HL-60/S4 treated with phorbol 12-myristate 13-acetate at 8.2 ng/mL for 4 days and 3 days (cell line): ENCODE measurements around the gene GSTM5.
"Not testable (repeated sequence)": the region's sequence is repeated elsewhere in the genome, so short reads cannot be mapped to it uniquely, and the experiment has no call there.

Experiments used
- in situ Hi-C: fragments of 300-500 bp; cut with MboI; formaldehyde crosslinking; loops from 2 replicates; pipeline ENCODE4 v1.15.0; 2022; ENCODE audit warnings: low sequenced_read_pairs

The GSTM5 gene

DNA sequence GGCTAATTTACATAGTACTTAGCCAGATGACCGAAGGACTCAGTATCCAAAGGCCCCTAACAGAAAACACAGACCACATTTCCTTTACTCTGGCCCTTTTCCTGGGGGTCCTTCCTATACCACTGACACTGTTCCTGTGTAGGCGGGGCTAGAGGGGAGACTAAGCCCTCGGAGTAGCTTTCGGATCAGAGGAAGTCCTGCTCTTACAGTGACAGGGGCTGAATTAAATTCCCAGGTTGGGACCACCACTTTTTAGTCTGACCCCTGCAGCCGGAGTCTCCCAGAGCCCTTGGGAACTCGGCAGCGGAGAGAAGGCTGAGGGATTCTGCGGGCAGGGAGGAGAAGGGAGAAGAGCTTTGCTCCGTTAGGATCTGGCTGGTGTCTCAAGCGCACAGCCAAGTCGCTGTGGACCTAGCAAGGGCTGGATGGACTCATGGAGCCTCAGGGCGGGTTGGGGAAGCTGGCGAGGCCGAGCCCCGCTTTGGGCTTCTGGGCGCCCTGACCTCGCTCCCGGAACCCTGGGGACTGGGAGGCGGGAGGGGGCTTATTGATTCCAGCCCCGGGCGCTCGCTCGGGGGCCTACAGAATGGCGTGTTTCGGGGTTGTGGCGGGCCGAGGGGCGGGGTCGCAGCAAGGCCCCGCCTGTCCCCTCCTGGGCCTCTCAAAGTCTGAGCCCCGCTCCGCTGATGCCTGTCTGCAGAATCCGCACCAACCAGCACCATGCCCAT lies at the start of gene GSTM5:
GSTM5 (plus strand) TSS at position 659 of the 728 bp plus-strand sequence; CDS start at position 721, 62 bp downstream.
- in situ Hi-C loops, result not testable (repeated sequence)

DNA sequence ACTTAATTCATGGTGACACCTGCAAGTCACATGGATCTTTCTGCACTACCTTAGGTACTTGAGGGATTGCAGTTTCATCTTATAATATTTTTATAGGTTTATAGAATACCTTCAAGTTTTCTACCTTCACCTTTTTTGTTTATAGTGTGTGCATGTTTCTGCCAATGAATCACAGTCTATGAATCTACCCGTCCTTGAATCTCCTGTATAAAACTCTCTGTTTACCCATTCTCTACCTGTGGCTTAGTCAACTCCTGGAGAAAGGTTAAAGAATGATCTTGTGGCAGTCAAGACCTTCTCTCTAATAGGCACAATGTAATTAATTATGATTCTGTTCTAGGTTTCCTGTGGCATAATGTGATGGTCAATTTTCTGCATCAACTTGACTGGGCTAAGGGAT lies 47.4 kb upstream of the GSTM5 start:
- in situ Hi-C loops, result loop anchor here (25.0 kb wide), 1 partner anchor 323 kb away; the partner anchor contains the start of gene AHCYL1

DNA sequence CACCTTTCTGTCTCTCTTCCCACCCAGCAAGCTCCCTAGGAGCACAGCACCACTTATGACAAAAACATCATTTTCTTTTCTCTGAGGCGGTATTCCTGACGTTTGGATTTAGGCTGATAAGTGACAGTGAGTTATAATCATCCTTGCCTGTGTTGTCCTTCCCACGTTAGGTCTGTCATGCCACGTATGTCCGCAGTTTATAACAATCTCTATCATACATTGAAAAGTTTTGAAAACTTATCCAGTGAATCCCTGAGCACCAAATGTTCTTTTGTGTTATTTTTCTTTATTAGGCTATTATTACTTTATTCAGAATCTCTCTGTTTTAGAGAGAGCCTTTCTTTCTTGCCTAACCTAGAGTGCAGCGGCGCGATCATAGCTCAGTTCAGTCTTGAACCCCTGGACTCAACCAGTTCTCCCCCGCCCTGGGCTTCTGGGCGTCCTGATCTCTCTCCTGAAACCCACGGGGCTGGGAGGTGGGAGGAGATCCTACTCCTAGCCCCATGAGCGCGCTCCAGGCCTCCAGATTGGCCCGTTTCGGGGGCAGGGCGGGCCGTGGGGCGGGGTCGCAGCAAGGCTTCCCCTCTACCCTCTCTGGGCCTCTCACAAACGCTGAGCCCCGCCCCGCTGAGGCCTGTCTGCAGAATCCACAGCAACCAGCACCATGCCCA lies 44.5 kb upstream of the GSTM5 start, which contains the start of gene GSTM2:
GSTM2 (plus strand) TSS at position 606 of the 671 bp plus-strand sequence; CDS start at position 665, 59 bp downstream.
- in situ Hi-C loops, result loop anchor here (25.0 kb wide), 1 partner anchor 320 kb away; the partner anchor contains the start of gene AHCYL1

DNA sequence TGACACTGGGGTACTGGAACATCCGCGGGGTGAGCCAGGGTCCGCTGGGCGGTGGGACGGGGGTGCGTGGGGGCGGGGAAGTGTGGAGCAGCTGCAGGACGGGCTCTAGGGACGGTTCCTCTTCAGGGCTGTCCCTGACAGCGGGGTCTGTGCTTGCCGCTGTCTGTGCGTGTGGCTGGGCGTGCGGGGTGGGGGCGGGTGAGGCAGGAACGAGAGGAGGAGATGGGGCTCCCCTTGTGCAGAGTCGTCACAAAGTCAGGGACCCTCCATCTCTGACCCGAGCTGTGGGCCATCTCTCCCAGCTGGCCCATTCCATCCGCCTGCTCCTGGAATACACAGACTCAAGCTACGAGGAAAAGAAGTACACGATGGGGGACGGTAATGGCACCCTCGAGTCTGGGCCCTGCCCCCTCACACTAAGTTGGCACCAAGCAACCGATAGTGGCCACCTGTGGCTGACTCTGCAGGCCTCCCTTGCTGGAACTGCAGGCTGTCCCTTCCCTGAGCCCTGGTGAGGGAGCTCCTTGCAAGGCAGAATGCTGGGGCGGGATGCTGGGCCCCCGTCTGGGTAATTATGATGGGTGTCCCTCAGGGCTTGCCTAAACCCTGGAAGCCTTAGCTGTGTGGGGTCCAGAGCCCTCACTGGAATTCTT lies 43.8 kb upstream of the GSTM5 start:
- in situ Hi-C loops, result loop anchor here (25.0 kb wide), 1 partner anchor 319 kb away; the partner anchor contains the start of gene AHCYL1

DNA sequence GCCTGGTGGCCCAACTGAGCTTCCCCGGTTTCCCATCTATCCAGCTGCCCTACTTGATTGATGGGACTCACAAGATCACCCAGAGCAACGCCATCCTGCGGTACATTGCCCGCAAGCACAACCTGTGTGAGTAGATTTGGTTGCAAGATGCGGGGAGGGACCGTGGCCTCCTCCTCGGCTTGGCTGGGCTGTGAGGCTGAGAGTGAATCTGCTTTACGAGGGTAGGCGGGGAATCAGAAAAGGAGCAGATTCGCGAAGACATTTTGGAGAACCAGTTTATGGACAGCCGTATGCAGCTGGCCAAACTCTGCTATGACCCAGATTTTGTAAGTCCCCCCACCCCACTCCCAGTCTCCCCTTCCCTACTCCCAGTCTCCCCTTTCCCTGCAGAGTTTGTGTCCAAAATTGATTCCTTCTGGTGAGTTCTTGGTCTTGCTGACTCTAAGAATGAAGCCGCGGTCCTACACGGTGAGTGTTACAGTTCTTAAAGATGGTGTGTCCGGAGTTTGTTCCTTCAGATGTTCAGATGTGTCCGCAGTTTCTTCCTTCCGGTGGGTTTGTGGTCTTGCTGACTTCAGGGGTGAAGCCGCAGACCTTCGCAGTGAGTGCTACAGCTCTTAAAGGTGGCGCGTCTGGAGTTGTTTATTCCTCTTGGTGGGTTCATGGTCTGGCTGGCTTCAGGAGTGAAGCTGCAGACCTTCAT lies 42.7 kb upstream of the GSTM5 start:
- in situ Hi-C loops, result loop anchor here (25.0 kb wide), 1 partner anchor 318 kb away; the partner anchor contains the start of gene AHCYL1

DNA sequence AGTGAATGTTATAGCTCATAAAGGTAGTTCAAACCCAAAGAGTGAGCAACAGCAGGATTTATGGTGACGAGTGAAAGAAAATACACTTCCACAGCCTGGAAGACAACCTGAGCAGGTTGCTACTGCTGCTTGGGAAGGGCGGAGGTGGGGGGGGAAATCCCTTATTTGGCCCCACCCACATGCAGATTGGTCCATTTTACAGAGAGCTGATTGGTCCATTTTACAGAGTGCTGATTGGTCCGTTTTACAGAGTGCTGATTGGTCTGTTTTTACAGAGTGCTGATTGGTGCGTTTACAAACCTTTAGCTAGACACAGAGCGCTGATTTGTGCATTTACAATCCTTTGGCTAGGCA lies 42.1 kb upstream of the GSTM5 start:
- in situ Hi-C loops, result loop anchor here (25.0 kb wide), 1 partner anchor 317 kb away; the partner anchor contains the start of gene AHCYL1

DNA sequence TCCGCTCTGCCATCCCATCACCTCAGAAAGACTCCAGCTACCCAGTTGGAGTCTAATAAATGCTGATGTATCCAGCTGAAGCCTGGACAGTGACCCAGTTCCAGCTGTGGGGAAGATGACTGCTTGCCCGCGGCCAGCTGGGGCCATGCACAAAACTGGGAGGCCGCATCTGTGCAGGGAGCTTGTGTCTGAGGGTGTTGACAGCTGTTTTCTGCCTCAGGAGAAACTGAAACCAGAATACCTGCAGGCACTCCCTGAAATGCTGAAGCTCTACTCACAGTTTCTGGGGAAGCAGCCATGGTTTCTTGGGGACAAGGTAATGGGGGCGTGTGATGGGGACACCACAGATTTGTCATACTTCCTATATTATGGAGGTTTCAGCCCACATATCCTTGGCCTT lies 41.0 kb upstream of the GSTM5 start:
- in situ Hi-C loops, result loop anchor here (25.0 kb wide), 1 partner anchor 316 kb away; the partner anchor contains the start of gene AHCYL1

DNA sequence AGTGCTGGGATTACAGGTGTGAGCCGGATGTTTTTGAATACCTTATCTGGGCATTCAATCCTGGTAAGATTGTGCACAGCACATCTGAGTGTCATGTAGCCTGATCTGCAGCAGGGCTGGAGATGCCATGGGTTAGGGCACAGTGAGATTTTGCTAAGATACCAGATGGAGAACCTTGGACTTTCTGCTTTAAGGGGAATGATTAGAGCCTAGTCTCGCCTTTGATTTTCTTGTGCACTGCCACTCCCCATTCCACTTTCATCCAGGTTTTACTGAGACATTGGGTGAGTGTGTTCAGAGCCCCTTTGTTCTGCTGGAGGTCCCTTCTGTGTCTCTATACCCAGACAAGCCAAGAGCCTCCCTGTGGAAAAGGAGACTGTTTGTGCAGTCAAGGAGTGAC lies 38.2 kb upstream of the GSTM5 start:
- in situ Hi-C loops, result loop anchor here (25.0 kb wide), 1 partner anchor 313 kb away; the partner anchor contains the start of gene AHCYL1

DNA sequence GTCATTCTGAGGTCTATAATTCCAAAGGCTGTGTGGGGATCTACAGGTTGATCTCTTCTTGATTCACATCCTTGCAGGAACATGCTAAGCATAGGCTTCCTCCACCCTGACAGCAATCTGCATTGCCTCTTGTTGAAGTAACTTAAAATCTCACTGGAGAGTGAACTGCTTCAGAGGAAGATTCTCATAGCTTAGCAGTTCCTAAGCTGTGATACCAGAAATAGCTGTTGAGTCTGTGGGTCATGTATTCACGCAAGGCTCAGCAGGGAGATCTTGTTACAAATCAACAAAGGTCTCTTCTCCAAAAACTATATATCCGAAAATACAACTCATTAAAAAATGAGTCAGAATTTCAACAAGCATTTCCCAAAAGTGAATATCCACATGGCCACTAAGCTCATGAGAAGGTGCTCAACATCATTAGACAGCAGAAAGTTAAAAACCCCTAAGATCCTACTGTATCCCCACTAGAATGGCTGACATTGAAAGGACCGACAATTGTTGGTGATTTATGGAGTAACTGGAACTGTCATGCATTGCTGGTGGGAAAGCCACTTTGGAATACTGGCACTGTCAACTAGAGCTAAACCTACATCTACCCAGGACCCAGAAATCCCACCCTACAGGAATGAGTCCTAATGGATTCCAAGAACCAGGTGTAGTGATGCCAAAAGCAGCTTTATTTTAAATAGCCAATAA lies 35.2 kb upstream of the GSTM5 start:
- in situ Hi-C loops, result not testable (repeated sequence)

DNA sequence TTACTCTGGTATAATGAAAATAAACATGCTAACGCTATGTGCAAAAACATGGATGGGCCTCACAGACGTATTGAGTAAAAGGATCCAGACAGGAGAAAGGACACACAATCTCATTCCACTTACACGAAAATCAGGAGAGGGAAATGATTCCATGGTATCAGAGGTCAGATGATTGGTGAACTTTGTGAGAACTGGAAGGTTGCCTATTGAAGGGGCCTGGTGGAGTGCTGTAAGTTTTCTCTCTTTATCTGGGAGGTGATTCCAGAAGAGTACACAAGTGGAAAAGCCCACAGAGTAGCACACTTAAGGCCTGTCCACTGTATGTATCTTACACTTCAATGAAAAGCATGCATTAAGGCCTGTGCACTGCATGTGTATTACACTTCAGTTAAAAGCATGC lies 34.6 kb upstream of the GSTM5 start:
- in situ Hi-C loops, result no loop called here

DNA sequence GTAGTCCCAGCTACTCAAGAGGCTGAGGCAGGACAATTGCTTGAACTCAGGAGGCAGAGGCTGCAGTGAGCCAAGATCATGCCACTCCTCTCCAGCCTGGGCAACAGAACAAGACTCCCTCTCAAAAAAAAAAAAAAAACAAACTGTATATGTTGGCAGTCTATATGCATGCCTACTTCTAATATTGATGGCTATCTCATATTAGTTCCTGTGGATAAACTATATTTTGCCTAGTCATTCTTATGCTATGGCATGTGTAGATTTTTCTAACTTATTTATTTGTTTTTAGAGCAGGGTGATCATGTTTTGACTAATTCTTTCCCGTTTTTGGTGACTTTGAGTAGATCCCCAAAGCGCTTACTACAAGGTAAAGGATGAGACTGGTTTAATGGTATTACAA lies 33.4 kb upstream of the GSTM5 start:
- in situ Hi-C loops, result not testable (repeated sequence)

DNA sequence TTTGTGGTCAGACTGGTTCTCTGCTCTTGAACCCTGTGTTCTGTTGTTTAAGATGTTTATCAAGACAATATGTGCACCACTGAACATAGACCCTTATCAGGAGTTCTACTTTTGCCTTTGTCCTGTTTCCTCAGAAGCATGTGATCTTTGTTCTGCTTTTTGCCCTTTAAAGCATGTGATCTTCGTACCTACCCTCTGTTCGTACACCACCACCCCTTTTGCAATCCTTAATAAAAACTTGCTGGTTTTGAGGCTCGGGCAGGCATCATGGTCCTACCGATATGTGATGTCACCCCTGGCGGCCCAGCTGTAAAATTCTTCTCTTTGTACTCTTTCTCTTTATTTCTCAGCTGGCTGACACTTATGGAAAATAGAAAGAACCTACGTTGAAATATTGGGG lies 27.3 kb upstream of the GSTM5 start:
- in situ Hi-C loops, result not testable (repeated sequence)

DNA sequence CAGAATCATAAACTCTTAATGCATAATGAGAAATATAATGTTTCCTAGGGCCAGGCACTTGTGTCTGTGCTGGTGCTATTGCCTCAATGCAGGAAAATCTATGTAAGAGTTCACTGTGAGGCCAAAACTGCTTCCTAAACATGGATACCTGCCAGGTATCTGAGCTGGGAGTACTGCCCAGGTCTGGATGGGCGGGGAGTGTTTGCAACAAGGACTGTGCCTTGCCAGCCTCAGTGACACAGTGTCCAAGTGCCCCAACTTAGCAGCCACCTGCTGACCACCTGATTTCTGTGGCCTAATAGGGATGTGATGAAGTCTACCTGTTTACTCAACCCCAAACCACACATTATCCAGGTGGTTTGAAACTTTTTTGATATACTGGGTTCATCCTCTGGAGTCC lies 26.7 kb upstream of the GSTM5 start:
- in situ Hi-C loops, result not testable (repeated sequence)

DNA sequence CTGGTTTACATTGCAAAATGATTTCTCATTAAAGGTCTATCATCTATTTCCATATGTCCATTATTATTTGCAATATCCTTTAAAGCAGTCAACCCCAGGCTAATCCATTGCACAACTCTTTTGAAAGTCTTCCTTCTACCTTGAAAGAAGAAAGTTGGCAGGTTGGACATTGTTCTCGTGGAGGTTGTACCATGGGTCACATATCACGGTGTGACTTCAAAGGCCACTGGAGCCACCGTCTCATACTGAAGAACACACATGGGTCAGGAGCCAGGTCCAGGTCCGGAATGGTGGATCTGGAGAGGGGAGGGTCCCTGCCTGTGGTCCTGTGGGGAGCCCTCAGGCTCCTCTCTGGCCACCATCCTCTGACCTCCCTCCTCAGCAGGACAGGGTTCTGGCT lies 26.2 kb upstream of the GSTM5 start:
- in situ Hi-C loops, result not testable (repeated sequence)

DNA sequence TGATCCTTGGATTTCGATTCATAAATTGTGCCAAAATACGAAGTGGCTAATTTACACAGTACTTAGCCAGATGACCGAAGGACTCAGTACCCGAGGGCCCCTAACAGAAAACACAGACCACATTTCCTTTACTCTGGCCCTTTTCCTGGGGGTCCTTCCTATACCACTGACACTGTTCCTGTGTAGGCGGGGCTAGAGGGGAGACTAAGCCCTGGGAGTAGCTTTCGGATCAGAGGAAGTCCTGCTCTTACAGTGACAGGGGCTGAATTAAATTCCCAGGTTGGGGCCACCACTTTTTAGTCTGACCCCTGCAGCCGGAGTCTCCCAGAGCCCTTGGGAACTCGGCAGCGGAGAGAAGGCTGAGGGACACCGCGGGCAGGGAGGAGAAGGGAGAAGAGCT lies 24.9 kb upstream of the GSTM5 start:
- in situ Hi-C loops, result not testable (repeated sequence)

DNA sequence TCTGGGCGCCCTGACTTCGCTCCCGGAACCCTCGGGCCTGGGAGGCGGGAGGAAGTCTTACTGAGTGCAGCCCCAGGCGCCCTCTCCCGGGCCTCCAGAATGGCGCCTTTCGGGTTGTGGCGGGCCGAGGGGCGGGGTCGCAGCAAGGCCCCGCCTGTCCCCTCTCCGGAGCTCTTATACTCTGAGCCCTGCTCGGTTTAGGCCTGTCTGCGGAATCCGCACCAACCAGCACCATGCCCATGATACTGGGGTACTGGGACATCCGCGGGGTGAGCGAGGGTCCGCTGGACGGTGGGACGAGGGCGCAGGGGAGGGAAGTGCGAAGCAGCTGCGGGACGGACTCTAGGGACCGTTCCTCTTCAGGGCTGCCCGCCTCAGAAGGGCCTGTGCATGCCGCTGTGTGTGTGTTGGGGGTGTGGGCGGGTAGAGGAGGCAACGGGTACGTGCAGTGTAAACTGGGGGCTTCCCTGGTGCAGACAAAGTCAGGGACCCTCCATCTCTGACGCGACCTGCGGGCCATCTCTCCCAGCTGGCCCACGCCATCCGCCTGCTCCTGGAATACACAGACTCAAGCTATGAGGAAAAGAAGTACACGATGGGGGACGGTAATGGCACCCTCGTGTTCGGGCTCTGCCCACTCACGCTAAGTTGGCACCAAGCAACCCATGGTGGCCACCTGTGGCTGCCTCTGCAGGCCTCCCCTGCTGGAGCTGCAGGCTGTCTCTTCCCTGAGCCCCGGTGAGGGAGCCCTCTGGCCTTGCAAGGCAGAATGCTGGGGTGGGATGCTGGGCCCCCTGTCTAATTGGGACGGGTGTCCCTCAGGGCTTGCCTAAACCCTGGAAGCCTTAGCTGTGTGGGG lies 24.2 kb upstream of the GSTM5 start, which contains the start of gene GSTM1:
GSTM1 (plus strand) TSS at position 177 of the 859 bp plus-strand sequence; CDS start at position 234, 57 bp downstream.
- in situ Hi-C loops, result no loop called here

DNA sequence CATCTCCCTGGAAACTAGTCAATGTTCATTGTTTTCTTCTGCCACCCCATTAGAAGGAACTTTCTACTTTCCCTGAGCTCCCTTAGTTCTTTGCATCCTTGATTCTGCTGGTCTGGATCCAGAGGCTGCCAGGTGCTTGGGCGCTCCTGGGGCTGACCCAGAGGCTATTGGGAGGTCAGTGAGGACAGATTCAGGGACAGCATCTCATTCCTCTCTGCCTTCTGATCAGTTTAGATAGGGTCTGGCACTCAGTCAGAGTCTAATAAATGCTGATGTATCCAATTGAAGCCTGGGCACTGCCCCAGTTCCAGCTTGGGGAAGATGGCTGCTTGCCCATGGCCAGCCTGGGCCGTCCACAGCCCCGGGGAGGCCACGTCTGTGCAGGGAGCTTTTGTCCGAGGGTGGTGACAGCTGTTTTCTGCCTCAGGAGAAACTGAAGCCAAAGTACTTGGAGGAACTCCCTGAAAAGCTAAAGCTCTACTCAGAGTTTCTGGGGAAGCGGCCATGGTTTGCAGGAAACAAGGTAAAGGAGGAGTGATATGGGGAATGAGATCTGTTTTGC lies 22.1 kb upstream of the GSTM5 start:
- in situ Hi-C loops, result no loop called here

DNA sequence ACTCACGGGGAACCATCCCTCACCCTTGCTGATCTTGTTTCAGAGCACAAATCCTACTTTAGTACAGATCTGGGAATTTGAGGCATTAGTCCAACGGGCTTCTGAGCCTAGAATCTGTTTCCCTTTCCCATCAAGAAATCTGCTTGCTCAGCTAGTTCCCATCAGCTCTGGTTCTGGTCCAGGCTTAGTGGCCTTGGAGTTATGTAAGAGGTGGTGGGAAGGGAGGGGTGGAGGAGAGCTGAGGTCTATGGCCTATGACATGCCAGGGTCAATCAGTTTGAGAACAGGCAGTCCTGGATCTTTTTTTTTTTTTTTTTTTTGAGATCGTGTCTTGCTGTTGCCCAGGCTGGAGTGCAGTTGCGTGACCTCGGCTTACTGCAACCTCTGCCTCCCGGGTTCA lies 20.3 kb upstream of the GSTM5 start:
- in situ Hi-C loops, result no loop called here

DNA sequence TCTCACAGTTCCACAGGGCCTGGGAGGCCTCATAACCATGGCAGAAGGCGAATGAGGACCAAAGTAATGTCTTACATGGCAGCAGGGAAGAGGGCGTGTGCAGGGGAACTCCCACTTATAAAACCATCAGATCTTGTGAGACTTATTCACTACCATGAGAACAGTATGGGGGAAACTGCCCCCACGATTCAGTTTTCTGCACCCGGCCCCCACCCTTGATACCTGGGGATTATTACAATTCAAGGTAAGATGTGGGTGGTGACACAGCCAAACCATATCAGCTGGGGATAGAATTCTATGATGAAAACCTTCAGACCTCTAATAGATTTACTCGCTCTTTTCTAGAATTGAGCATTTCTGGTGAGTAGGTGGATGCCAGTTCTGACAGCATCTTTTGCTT lies 17.7 kb upstream of the GSTM5 start:
- in situ Hi-C loops, result not testable (repeated sequence)
